ENCODE measurements around the gene CCDC83.

DNA sequence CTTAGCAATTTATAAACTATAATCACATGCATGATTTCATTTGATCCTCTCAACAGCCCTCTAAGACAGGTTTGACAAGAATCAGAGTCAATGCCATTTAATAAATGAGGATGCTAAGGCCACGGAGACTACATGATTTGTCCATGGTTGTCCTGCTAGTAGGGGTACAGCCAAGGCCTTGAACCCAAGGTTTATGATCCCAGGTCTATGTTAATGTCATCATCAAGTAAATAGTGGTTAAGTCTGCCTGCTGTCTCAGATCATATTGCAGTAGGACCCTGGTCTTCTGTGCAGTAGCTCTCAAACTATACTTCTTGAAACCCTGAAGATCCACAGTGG lies 26.6 kb upstream of the CCDC83 start:
- TF ChIP-seq, protein P1, sequence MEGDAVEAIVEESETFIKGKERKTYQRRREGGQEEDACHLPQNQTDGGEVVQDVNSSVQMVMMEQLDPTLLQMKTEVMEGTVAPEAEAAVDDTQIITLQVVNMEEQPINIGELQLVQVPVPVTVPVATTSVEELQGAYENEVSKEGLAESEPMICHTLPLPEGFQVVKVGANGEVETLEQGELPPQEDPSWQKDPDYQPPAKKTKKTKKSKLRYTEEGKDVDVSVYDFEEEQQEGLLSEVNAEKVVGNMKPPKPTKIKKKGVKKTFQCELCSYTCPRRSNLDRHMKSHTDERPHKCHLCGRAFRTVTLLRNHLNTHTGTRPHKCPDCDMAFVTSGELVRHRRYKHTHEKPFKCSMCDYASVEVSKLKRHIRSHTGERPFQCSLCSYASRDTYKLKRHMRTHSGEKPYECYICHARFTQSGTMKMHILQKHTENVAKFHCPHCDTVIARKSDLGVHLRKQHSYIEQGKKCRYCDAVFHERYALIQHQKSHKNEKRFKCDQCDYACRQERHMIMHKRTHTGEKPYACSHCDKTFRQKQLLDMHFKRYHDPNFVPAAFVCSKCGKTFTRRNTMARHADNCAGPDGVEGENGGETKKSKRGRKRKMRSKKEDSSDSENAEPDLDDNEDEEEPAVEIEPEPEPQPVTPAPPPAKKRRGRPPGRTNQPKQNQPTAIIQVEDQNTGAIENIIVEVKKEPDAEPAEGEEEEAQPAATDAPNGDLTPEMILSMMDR (IDR thresholded peaks at IDR 0.05; ENCODE audit: low read depth, low read length): no peak
- TF ChIP-seq POLR2A (IDR thresholded peaks at IDR 0.05; ENCODE audit: extremely low read depth, insufficient read length) (no peak), MYC (IDR thresholded peaks at IDR 0.05; ENCODE audit: low read depth, low read length) (no peak)
